Activated CD4-positive, alpha-beta T cell treated with anti-CD3 and anti-CD28 coated beads, Interleukin-2, amount 50 U/mL, for 24 hours (primary cell): ENCODE results near the gene GMPPB.
A peak's percentile ranks its signal among the peaks of the same experiment; 100 is the strongest.

Experiments
- DNase-seq, 2 donors: peaks; one replicate each; pipeline ENCODE4 v3.0.0-alpha.2; 2020; ENCODE audit warnings: low read depth in 1 of 2, low spot score in 1 of 2

Gene GMPPB

GRCh38 chr3:49673121-49673714 lies 50.5 kb downstream of the GMPPB start:
- peak in 1 of 2 donors; percentile 19 for DNase-seq

DNA sequence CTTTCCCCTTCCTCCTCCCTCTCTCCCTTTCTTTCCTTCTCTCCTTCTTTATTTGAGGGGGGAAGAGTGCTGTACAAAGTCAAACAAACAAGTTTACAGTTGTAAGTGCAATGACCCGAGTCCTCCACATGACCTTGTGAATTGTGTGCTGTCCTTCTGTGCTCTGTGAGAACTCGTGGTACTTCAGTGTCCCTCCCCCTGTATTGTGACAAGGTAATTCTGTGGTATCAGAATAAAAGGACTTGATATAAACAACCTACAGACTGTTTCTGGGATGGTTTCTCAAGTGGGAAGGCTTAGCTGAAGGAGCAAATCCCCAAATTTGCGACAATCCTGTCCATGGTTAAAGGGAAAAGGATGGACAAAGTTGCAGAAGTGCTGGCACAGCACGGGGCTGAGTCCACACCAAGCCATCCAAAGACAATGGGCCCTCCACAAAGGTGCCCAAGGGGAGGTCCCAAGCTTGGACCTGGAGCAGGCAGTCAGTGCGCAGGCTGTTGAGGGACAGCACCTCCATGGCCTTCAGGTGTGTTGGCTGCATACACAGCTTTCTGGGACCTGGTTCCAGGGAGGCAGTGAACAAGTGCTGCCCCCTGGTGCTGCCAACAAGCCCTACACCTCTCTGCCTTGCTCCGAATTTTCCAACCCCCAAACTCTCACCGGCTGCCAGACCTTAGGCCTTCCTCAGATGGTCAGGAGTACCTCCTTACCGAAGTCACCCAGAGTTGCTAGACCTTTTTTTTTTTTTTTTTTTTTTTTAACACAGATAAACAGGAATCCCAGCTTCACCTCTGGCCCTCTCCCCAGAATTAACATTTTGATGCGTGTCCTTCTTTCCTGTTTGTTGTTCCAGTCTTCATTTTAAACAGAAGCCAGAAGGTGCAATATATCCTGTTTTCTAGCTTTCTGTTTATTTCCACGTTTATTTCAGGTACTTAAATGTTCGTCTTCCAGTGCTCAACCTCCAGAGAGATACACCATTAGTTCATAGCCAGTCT lies 52.2 kb downstream of the GMPPB start:
- peak; percentile 52 to 67 for DNase-seq

DNA sequence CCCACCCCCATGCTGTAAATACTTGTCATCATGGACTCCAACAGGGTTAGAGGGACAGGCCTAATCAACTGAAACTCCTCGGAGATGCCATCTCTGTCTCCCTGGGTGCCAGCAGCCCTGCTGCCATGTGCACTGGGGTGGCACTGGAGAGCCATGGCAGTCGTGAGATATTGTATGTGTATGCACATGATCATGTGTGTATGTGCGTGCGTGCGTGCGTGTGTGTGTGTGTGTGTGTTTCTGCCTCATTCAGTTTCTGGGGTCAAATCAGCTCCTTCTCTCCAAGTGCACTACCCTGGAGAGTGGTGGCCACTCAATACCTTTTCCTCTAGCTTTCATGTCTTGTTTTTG lies 52.8 kb downstream of the GMPPB start:
- no peak for DNase-seq
